ENCODE measurements around the gene USP31. TPM values are rescaled to one million over a fixed set of nuclear protein-coding genes. Genes with fewer than 3 reads are reported as not detected.

Gene USP31
- total and polyA plus RNA-seq, 2 of the 13 experiments (the other 11 are each of a cell fraction or from before 2014, with no cell fraction given) = 22.5 to 23.3 TPM

DNA sequence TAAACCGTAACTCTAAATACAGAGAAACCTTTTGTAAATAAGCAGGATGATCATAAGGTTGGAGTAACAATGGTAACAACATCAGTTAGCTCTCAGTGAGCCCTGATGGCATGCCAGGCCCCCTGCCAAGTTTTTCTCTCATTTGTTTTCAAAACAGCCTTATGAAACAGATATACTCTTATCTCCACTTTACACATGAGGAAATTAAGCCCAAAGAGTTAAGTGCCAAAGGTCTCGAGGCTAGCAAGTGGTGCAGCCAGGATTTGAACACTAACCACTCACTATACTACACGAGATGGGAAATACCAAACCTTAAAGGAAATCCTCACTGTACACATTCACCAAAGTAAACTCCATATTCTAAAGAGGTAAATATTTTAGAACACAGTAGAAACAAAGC lies 15.0 kb downstream of the USP31 start (continued):
- TF ChIP-seq NKX3-1 (CRISPR knock-in tag; IDR thresholded peaks at IDR 0.05) (no peak), TCF7 (IDR thresholded peaks at IDR 0.05; ENCODE audit: low read depth) (no peak), TEAD3 (CRISPR knock-in tag; optimal IDR thresholded peaks at IDR 0.05; ENCODE audit: borderline replicate concordance) (peak; percentile 39), ZBTB4 (CRISPR knock-in tag; IDR thresholded peaks at IDR 0.05; ENCODE audit: borderline replicate concordance) (no peak), JDP2 (CRISPR knock-in tag; IDR thresholded peaks at IDR 0.05; ENCODE audit: borderline replicate concordance) (no peak), ZNF761 (CRISPR knock-in tag; conservative IDR thresholded peaks at IDR 0.05) (no peak), DNMT1 (CRISPR knock-in tag; IDR thresholded peaks at IDR 0.05) (no peak), FOXK2 (IDR thresholded peaks at IDR 0.05) (no peak), NFE2L2 (IDR thresholded peaks at IDR 0.05; ENCODE audit: low read length) (no peak), PHF8 (CRISPR knock-in tag; IDR thresholded peaks at IDR 0.05) (no peak), ZBTB46 (CRISPR knock-in tag; IDR thresholded peaks at IDR 0.05; ENCODE audit: borderline replicate concordance) (no peak), ETV6 (CRISPR knock-in tag; conservative IDR thresholded peaks at IDR 0.05) (no peak), ZNF777 (CRISPR knock-in tag; IDR thresholded peaks at IDR 0.05) (no peak), REST (IDR thresholded peaks at IDR 0.05; ENCODE audit: borderline replicate concordance in 1 of 2, low read depth in 1 of 2, low read length in 2 of 2) (no peak), RFX5 (IDR thresholded peaks at IDR 0.05; ENCODE audit: low read depth, low read length) (no peak), FOSL2 (CRISPR knock-in tag; IDR thresholded peaks at IDR 0.05) (no peak), ZNF550 (CRISPR knock-in tag; IDR thresholded peaks at IDR 0.05; ENCODE audit: borderline replicate concordance) (no peak)
- TF ChIP-seq, protein P1, sequence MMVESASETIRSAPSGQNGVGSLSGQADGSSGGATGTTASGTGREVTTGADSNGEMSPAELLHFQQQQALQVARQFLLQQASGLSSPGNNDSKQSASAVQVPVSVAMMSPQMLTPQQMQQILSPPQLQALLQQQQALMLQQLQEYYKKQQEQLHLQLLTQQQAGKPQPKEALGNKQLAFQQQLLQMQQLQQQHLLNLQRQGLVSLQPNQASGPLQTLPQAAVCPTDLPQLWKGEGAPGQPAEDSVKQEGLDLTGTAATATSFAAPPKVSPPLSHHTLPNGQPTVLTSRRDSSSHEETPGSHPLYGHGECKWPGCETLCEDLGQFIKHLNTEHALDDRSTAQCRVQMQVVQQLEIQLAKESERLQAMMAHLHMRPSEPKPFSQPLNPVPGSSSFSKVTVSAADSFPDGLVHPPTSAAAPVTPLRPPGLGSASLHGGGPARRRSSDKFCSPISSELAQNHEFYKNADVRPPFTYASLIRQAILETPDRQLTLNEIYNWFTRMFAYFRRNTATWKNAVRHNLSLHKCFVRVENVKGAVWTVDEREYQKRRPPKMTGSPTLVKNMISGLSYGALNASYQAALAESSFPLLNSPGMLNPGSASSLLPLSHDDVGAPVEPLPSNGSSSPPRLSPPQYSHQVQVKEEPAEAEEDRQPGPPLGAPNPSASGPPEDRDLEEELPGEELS (CRISPR knock-in tag; IDR thresholded peaks at IDR 0.05) = peak; percentile 64
- TF ChIP-seq, protein P2, sequence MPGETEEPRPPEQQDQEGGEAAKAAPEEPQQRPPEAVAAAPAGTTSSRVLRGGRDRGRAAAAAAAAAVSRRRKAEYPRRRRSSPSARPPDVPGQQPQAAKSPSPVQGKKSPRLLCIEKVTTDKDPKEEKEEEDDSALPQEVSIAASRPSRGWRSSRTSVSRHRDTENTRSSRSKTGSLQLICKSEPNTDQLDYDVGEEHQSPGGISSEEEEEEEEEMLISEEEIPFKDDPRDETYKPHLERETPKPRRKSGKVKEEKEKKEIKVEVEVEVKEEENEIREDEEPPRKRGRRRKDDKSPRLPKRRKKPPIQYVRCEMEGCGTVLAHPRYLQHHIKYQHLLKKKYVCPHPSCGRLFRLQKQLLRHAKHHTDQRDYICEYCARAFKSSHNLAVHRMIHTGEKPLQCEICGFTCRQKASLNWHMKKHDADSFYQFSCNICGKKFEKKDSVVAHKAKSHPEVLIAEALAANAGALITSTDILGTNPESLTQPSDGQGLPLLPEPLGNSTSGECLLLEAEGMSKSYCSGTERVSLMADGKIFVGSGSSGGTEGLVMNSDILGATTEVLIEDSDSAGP (CRISPR knock-in tag; IDR thresholded peaks at IDR 0.05; ENCODE audit: borderline replicate concordance) = no peak

Data from HepG2 (cell line).